ENCODE data around the gene FRK.

Gene FRK

GRCh38 chr6:115885636-115886366, 174.9 kb downstream of the FRK start:
- DNase-seq, result no peak

- no peak for DNase-seq
These were observed 177.9 kb downstream of the FRK start for GRCh38 chr6:115882771-115883170.

GRCh38 chr6:115882174-115882573, 178.5 kb downstream of the FRK start:
- DNase-seq, result no peak
